Keratinocyte (primary cell): ENCODE measurements around the gene HCN3. TPM values are rescaled to one million over a fixed set of nuclear protein-coding genes. Genes with fewer than 3 reads are reported as not detected.

ENCODE experiments used
- DNase-seq: peaks from one replicate; pipeline ENCODE4 v3.0.0-alpha.2; 2011; ENCODE audit warnings: low read depth, missing footprints, low spot score
- FAIRE-seq: peaks from 2 replicates; lab custom pipeline; 2011; peaks lifted over from hg19 to GRCh38; lab: Jason Lieb, UNC
- H2AFZ ChIP-seq: 2 replicates; pipeline ENCODE4 v1.6.0; 2012; ENCODE audit warnings: low read length, control low read depth, inconsistent platforms; ENCODE audit not compliant: control insufficient read depth
- H3K27ac ChIP-seq: 2 replicates; pipeline ENCODE4 v1.5.1; 2011; ENCODE audit warnings: low read length; ENCODE audit not compliant: control insufficient read depth, insufficient read depth
- H3K27me3 ChIP-seq: 3 replicates; pipeline ENCODE4 v1.6.0; 2011; ENCODE audit warnings: low read length; ENCODE audit not compliant: control insufficient read depth, insufficient read depth; ENCODE audit errors: extremely low read depth
- H3K36me3 ChIP-seq, 2 experiments: 2 replicates in 1 of 2; 3 replicates in 1 of 2; pipeline ENCODE4 v1.5.1; 2011; ENCODE audit warnings: low read length in 2 of 2, mild to moderate bottlenecking in 1 of 2; ENCODE audit not compliant: control insufficient read depth in 2 of 2, insufficient read depth in 2 of 2; ENCODE audit errors: extremely low read depth in 1 of 2
- H3K4me1 ChIP-seq: 3 replicates; pipeline ENCODE4 v1.5.1; 2011; ENCODE audit warnings: low read length; ENCODE audit not compliant: control insufficient read depth, insufficient read depth; ENCODE audit errors: extremely low read depth
- H3K4me2 ChIP-seq: 3 replicates; pipeline ENCODE4 v1.6.0; 2011; ENCODE audit warnings: low read depth, low read length; ENCODE audit not compliant: control insufficient read depth, insufficient read depth; ENCODE audit errors: extremely low read depth
- H3K4me3 ChIP-seq, 3 experiments: fragments of 200-600 bp in 1 of 3; sonication (generic) in 1 of 3; 2 replicates in 2 of 3; 3 replicates in 1 of 3; pipeline ENCODE4 v1.5.1; 2011 to 2016; ENCODE audit warnings: low read length in 3 of 3, mild to moderate bottlenecking in 3 of 3, control low read depth in 2 of 3, inconsistent platforms in 1 of 3, low read depth in 1 of 3, mixed read lengths in 1 of 3, mixed run types in 1 of 3, moderate library complexity in 1 of 3; ENCODE audit not compliant: control insufficient read depth in 2 of 3, insufficient read depth in 2 of 3; ENCODE audit errors: extremely low read depth in 1 of 3
- H3K79me2 ChIP-seq: 2 replicates; pipeline ENCODE4 v1.6.0; 2012; ENCODE audit warnings: low read length; ENCODE audit not compliant: control insufficient read depth, insufficient read depth
- H3K9ac ChIP-seq: 3 replicates; pipeline ENCODE4 v1.6.0; 2011; ENCODE audit warnings: low read length; ENCODE audit not compliant: control insufficient read depth, insufficient read depth; ENCODE audit errors: extremely low read depth
- H3K9me1 ChIP-seq: 3 replicates; pipeline ENCODE4 v1.6.0; 2011; ENCODE audit warnings: low read length; ENCODE audit not compliant: control insufficient read depth, insufficient read depth; ENCODE audit errors: extremely low read depth
- H3K9me3 ChIP-seq: 2 replicates; pipeline ENCODE4 v1.5.1; 2012; ENCODE audit warnings: low read depth, low read length; ENCODE audit not compliant: control insufficient read depth
- H4K20me1 ChIP-seq: 3 replicates; pipeline ENCODE4 v1.6.0; 2011; ENCODE audit warnings: low read length; ENCODE audit not compliant: control insufficient read depth, insufficient read depth; ENCODE audit errors: extremely low read depth
- CTCF ChIP-seq, 3 experiments: IDR thresholded peaks in 1 of 3; conservative IDR thresholded peaks in 1 of 3; optimal IDR thresholded peaks in 1 of 3; 2 replicates in 2 of 3; 3 replicates in 1 of 3; pipeline versions ENCODE3 to v1.5.1; 2011; ENCODE audit warnings: low read length in 3 of 3, mild to moderate bottlenecking in 3 of 3, moderate library complexity in 2 of 3, control low read depth in 1 of 3, inconsistent platforms in 1 of 3; ENCODE audit not compliant: insufficient read depth in 2 of 3; ENCODE audit errors: extremely low read depth in 1 of 3
- EZH2 ChIP-seq: IDR thresholded peaks from one replicate; pipeline ENCODE4 v1.6.1; 2012; ENCODE audit warnings: inconsistent platforms, mild to moderate bottlenecking, low read length, moderate library complexity
- dilution Hi-C: fragments of 300-500 bp; cut with MboI; formaldehyde crosslinking; loops from one replicate; pipeline ENCODE4 v1.7.0; 2020; ENCODE audit warnings: low sequenced_read_pairs; ENCODE audit not compliant: extremely low pct_ligation_motif_present
- polyA plus RNA-seq, 5 experiments: library from polyadenylated mRNA; depleted of rRNA in 3 of 5; stranded (reverse) in 3 of 5; stranded (forward) in 1 of 5; unstranded in 1 of 5; fragments of >200 nt; gene quantifications; 1 replicate in 1 of 5; 2 replicates in 3 of 5; 3 replicates in 1 of 5; pipeline versions ENCODE4 v1.2.1 to v1.2.3, GENCODE V29; 2011 to 2012; ENCODE audit warnings: missing spikeins in 2 of 5, low read depth in 1 of 5, low replicate concordance in 1 of 5

HCN3 gene
- polyA plus RNA-seq, 1 donor (not counting 4 experiments of a cell fraction or from before 2014, with no cell fraction given), result 3.0 TPM

GRCh38 chr1:155313261-155313660 lies 36.0 kb downstream of the HCN3 start:
- H2AFZ ChIP-seq, result no peak overlapping the region
- TF ChIP-seq EZH2 (no peak), CTCF (optimal IDR thresholded peaks at IDR 0.05 in 1 of 3, IDR thresholded peaks at IDR 0.05 in 1 of 3, conservative IDR thresholded peaks at IDR 0.05 in 1 of 3; ENCODE audit: extremely low read depth in 1 of 3, insufficient read depth in 2 of 3, low read length in 3 of 3) (no peak)
- no peak overlapping the region for H3K27ac ChIP-seq
- no peak for DNase-seq
- no peaks in the 10 kb centered on the region for H3K9me1 ChIP-seq
- no peak for FAIRE-seq
- peaks cover 22% of the 10 kb centered on the region for H3K4me1 ChIP-seq
- no peak overlapping the region for H3K4me2 ChIP-seq
- H3K27me3 ChIP-seq, result no peaks in the 10 kb centered on the region
- peaks cover 53% of the 10 kb centered on the region for H3K79me2 ChIP-seq
- H3K36me3 ChIP-seq, result peaks cover 21 to 27% of the 10 kb centered on the region in 2 experiments
- no peak overlapping the region for H3K9ac ChIP-seq
- no peaks in the 10 kb centered on the region for H3K9me3 ChIP-seq
- dilution Hi-C loops, result no loop called here
- H4K20me1 ChIP-seq, result peaks cover 15% of the 10 kb centered on the region
- no peak overlapping the region for H3K4me3 ChIP-seq

- DNase-seq, result no peak
- no peaks in the 10 kb centered on the region for H3K27me3 ChIP-seq
- no peaks in the 10 kb centered on the region for H3K9me1 ChIP-seq
- H3K9ac ChIP-seq, result no peak overlapping the region
- peaks cover 21% of the 10 kb centered on the region for H3K79me2 ChIP-seq
- dilution Hi-C loops, result no loop called here
- H3K4me3 ChIP-seq, result no peak overlapping the region
- FAIRE-seq, result no peak
- peaks cover 35 to 52% of the 10 kb centered on the region in 2 experiments for H3K36me3 ChIP-seq
- H3K9me3 ChIP-seq, result no peaks in the 10 kb centered on the region
- peaks cover 30% of the 10 kb centered on the region for H4K20me1 ChIP-seq
- H2AFZ ChIP-seq, result no peak overlapping the region
- H3K4me1 ChIP-seq, result peaks cover 12% of the 10 kb centered on the region
- H3K4me2 ChIP-seq, result no peak overlapping the region
- TF ChIP-seq EZH2 (no peak), CTCF (optimal IDR thresholded peaks at IDR 0.05 in 1 of 3, IDR thresholded peaks at IDR 0.05 in 1 of 3, conservative IDR thresholded peaks at IDR 0.05 in 1 of 3; ENCODE audit: extremely low read depth in 1 of 3, insufficient read depth in 2 of 3, low read length in 3 of 3) (no peak)
- H3K27ac ChIP-seq, result no peak overlapping the region
Observed at GRCh38 chr1:155316922-155317321, 39.7 kb downstream of the HCN3 start.
